WTC11 (cell line): ENCODE data around the gene PRPF6. TPM values are rescaled to one million over a fixed set of nuclear protein-coding genes. Genes with fewer than 3 reads are reported as not detected.

Experiments
- ATAC-seq: fragments of 200-7000 bp; cut with Tn5 transposase; 2 replicates; pipeline ENCODE4 v1.10.0; 2021; ENCODE audit warnings: mild to moderate bottlenecking, moderate library complexity
- CTCF ChIA-PET: fragments of 300-600 bp; sonication (Branson Sonifier 250); formaldehyde crosslinking; loops from one replicate; lab custom pipeline; 2021; ENCODE audit warnings: antibody characterized with exemption; lab: Charles Lee
- POLR2A ChIA-PET: fragments of 350-600 bp; sonication (Branson Sonifier 250); formaldehyde crosslinking; loops from one replicate; lab custom pipeline; 2021; ENCODE audit warnings: antibody characterized with exemption; lab: Charles Lee
- DNase-seq: peaks from one replicate; pipeline ENCODE4 v3.0.0; 2021; ENCODE audit warnings: low spot score
- H3K27ac Mint-ChIP-seq: 2 replicates; pipeline ENCODE4 v1.8.0; 2021; ENCODE audit warnings: mixed read lengths
- H3K27me3 Mint-ChIP-seq: 2 replicates; pipeline ENCODE4 v1.8.0; 2021; ENCODE audit warnings: low read depth, mild to moderate bottlenecking, moderate library complexity, mixed read lengths
- H3K36me3 Mint-ChIP-seq: 2 replicates; pipeline ENCODE4 v1.8.0; 2021; ENCODE audit warnings: mixed read lengths
- H3K4me1 Mint-ChIP-seq: 2 replicates; pipeline ENCODE4 v1.8.0; 2022; ENCODE audit warnings: mixed read lengths
- H3K4me3 Mint-ChIP-seq: 2 replicates; pipeline ENCODE4 v1.8.0; 2021; ENCODE audit warnings: mild to moderate bottlenecking, moderate library complexity, mixed read lengths
- H3K9me3 Mint-ChIP-seq: 2 replicates; pipeline ENCODE4 v1.8.0; 2021; ENCODE audit warnings: mixed read lengths
- CBFB ChIP-seq: sonication (generic); formaldehyde crosslinking; IDR thresholded peaks from 2 replicates; pipeline ENCODE4 v1.8.1; 2022; ENCODE audit warnings: mild to moderate bottlenecking, low read depth, missing genetic modification reagents
- FOXJ3 ChIP-seq: sonication (generic); formaldehyde crosslinking; IDR thresholded peaks from 2 replicates; pipeline ENCODE4 v1.9.0; 2021; ENCODE audit warnings: missing genetic modification reagents, mild to moderate bottlenecking, borderline replicate concordance
- GRHL2 ChIP-seq: fragments of 250-450 bp; sonication (Bioruptor Pico); IDR thresholded peaks from 2 replicates; pipeline ENCODE4 v1.8.0; 2022; ENCODE audit warnings: mild to moderate bottlenecking, moderate library complexity; ENCODE audit not compliant: insufficient replicate concordance, severe bottlenecking
- IRF2 ChIP-seq: sonication (generic); formaldehyde crosslinking; IDR thresholded peaks from 2 replicates; pipeline ENCODE4 v1.8.0; 2022; ENCODE audit warnings: low read depth, missing genetic modification reagents, borderline replicate concordance
- NFE2L1 ChIP-seq: sonication (generic); formaldehyde crosslinking; IDR thresholded peaks from 2 replicates; pipeline ENCODE4 v1.8.1; 2023; ENCODE audit warnings: missing genetic modification reagents
- RORB ChIP-seq: fragments of 250-450 bp; sonication (Bioruptor Pico); IDR thresholded peaks from 2 replicates; pipeline ENCODE4 v1.9.0; 2021; ENCODE audit warnings: mild to moderate bottlenecking
- SOX15 ChIP-seq: fragments of 250-450 bp; sonication (Bioruptor Pico); IDR thresholded peaks from 2 replicates; pipeline ENCODE4 v1.9.0; 2021; ENCODE audit warnings: mild to moderate bottlenecking
- total RNA-seq: library from RNA; stranded (reverse); gene quantifications from 3 replicates; pipeline ENCODE4 v1.2.3, GENCODE V29; 2021
- TF ChIP-seq, protein P1 (sequence below): sonication (generic); formaldehyde crosslinking; IDR thresholded peaks from 2 replicates; pipeline ENCODE4 v1.8.1; 2022; ENCODE audit warnings: low read depth, missing genetic modification reagents, borderline replicate concordance
- TF ChIP-seq, protein P2 (sequence below): sonication (generic); formaldehyde crosslinking; IDR thresholded peaks from 2 replicates; pipeline ENCODE4 v1.8.0; 2023; ENCODE audit warnings: missing genetic modification reagents, mild to moderate bottlenecking, borderline replicate concordance
- TF ChIP-seq, protein P3 (sequence below): sonication (generic); formaldehyde crosslinking; IDR thresholded peaks from 2 replicates; pipeline ENCODE4 v1.8.0; 2023; ENCODE audit warnings: mild to moderate bottlenecking, missing genetic modification reagents
- TF ChIP-seq, protein P4 (sequence below): fragments of 250-450 bp; sonication (Bioruptor Pico); IDR thresholded peaks from 2 replicates; pipeline ENCODE4 v1.9.0; 2021; ENCODE audit warnings: mild to moderate bottlenecking
- TF ChIP-seq, protein P5 (sequence below): sonication (generic); formaldehyde crosslinking; IDR thresholded peaks from 2 replicates; pipeline ENCODE4 v1.8.0; 2022; ENCODE audit warnings: missing genetic modification reagents
- TF ChIP-seq, protein P6 (sequence below): fragments of 200-600 bp; IDR thresholded peaks from 2 replicates; pipeline ENCODE4 v1.8.0; 2022; ENCODE audit warnings: antibody characterized with exemption
- TF ChIP-seq, protein P7 (sequence below): fragments of 250-450 bp; sonication (Bioruptor Pico); IDR thresholded peaks from 2 replicates; pipeline ENCODE4 v1.8.0; 2021; ENCODE audit warnings: mild to moderate bottlenecking
- TF ChIP-seq, protein P8 (sequence below): sonication (generic); formaldehyde crosslinking; IDR thresholded peaks from 2 replicates; pipeline ENCODE4 v1.8.0; 2023; ENCODE audit warnings: missing genetic modification reagents

Gene PRPF6
- total RNA-seq, 1 experiment from 2014 or later: 79.4 TPM

DNA sequence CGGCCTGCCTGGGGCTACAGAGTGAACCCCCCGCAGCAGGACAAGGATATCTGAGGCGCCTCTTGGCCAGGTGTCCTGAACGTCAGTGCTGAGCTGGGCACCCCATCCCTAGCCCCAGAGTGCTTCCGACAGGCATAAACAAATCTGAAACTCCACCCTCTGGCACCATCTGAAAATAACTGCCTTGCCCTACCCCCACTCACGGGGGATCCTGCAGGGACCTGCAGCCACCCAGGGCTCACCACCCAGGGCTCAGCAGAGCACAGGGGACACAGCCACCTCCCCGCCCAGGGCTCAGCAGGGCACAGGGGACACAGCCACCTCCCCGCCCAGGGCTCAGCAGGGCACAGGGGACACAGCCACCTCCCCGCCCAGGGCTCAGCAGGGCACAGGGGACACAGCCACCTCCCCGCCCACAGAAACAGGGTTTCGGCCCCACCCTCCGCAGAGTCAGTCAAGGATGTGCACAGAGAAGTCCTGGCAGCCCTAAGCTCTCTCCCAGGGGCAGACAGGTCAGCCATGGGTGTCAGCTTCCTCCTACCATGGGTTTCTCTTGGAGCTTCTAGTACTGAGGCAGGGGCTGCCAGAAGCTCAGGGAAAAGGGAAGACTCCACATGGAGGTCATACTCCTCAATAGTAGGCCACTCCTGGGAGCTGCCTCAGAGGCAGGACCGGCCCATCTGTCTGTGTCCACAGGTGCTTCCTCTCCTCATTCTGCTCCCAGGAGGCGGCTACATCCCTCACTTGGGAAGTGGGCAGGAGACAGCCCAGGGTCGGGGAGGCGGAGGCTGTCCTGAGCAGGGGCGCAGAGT lies 29.3 kb upstream of the PRPF6 start (continued):
- TF ChIP-seq, protein P1, sequence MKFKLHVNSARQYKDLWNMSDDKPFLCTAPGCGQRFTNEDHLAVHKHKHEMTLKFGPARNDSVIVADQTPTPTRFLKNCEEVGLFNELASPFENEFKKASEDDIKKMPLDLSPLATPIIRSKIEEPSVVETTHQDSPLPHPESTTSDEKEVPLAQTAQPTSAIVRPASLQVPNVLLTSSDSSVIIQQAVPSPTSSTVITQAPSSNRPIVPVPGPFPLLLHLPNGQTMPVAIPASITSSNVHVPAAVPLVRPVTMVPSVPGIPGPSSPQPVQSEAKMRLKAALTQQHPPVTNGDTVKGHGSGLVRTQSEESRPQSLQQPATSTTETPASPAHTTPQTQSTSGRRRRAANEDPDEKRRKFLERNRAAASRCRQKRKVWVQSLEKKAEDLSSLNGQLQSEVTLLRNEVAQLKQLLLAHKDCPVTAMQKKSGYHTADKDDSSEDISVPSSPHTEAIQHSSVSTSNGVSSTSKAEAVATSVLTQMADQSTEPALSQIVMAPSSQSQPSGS (CRISPR knock-in tag): no peak
- TF ChIP-seq IRF2 (CRISPR knock-in tag) (no peak), FOXJ3 (no peak), CBFB (no peak), NFE2L1 (CRISPR knock-in tag) (no peak), SOX15 (CRISPR knock-in tag) (no peak)
- TF ChIP-seq, protein P2, sequence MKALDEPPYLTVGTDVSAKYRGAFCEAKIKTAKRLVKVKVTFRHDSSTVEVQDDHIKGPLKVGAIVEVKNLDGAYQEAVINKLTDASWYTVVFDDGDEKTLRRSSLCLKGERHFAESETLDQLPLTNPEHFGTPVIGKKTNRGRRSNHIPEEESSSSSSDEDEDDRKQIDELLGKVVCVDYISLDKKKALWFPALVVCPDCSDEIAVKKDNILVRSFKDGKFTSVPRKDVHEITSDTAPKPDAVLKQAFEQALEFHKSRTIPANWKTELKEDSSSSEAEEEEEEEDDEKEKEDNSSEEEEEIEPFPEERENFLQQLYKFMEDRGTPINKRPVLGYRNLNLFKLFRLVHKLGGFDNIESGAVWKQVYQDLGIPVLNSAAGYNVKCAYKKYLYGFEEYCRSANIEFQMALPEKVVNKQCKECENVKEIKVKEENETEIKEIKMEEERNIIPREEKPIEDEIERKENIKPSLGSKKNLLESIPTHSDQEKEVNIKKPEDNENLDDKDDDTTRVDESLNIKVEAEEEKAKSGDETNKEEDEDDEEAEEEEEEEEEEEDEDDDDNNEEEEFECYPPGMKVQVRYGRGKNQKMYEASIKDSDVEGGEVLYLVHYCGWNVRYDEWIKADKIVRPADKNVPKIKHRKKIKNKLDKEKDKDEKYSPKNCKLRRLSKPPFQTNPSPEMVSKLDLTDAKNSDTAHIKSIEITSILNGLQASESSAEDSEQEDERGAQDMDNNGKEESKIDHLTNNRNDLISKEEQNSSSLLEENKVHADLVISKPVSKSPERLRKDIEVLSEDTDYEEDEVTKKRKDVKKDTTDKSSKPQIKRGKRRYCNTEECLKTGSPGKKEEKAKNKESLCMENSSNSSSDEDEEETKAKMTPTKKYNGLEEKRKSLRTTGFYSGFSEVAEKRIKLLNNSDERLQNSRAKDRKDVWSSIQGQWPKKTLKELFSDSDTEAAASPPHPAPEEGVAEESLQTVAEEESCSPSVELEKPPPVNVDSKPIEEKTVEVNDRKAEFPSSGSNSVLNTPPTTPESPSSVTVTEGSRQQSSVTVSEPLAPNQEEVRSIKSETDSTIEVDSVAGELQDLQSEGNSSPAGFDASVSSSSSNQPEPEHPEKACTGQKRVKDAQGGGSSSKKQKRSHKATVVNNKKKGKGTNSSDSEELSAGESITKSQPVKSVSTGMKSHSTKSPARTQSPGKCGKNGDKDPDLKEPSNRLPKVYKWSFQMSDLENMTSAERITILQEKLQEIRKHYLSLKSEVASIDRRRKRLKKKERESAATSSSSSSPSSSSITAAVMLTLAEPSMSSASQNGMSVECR (CRISPR knock-in tag): no peak
- TF ChIP-seq, protein P3, sequence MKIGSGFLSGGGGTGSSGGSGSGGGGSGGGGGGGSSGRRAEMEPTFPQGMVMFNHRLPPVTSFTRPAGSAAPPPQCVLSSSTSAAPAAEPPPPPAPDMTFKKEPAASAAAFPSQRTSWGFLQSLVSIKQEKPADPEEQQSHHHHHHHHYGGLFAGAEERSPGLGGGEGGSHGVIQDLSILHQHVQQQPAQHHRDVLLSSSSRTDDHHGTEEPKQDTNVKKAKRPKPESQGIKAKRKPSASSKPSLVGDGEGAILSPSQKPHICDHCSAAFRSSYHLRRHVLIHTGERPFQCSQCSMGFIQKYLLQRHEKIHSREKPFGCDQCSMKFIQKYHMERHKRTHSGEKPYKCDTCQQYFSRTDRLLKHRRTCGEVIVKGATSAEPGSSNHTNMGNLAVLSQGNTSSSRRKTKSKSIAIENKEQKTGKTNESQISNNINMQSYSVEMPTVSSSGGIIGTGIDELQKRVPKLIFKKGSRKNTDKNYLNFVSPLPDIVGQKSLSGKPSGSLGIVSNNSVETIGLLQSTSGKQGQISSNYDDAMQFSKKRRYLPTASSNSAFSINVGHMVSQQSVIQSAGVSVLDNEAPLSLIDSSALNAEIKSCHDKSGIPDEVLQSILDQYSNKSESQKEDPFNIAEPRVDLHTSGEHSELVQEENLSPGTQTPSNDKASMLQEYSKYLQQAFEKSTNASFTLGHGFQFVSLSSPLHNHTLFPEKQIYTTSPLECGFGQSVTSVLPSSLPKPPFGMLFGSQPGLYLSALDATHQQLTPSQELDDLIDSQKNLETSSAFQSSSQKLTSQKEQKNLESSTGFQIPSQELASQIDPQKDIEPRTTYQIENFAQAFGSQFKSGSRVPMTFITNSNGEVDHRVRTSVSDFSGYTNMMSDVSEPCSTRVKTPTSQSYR (CRISPR knock-in tag): no peak
- TF ChIP-seq, all 79 proteins: peak for 0

DNA sequence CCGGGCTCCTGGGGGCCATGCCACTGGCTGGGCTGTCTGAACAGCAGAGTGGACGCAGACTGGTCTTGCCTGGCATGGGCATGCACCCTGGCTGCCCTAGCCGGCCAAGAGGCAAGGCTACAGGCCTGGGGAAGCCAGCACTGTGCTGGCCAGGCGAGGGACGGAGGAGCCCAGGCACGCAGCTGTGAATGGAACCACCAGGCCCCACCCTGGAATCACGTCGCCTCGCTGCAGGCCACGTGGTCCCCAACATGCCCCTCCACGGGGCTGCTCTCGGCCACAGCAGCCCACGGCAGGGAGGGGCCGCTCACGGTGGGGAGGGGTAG lies 28.8 kb upstream of the PRPF6 start:
- TF ChIP-seq RORB (no peak), GRHL2 (CRISPR knock-in tag) (no peak)
- TF ChIP-seq, protein P4, sequence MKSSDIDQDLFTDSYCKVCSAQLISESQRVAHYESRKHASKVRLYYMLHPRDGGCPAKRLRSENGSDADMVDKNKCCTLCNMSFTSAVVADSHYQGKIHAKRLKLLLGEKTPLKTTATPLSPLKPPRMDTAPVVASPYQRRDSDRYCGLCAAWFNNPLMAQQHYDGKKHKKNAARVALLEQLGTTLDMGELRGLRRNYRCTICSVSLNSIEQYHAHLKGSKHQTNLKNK (CRISPR knock-in tag): no peak
- TF ChIP-seq, protein P5, sequence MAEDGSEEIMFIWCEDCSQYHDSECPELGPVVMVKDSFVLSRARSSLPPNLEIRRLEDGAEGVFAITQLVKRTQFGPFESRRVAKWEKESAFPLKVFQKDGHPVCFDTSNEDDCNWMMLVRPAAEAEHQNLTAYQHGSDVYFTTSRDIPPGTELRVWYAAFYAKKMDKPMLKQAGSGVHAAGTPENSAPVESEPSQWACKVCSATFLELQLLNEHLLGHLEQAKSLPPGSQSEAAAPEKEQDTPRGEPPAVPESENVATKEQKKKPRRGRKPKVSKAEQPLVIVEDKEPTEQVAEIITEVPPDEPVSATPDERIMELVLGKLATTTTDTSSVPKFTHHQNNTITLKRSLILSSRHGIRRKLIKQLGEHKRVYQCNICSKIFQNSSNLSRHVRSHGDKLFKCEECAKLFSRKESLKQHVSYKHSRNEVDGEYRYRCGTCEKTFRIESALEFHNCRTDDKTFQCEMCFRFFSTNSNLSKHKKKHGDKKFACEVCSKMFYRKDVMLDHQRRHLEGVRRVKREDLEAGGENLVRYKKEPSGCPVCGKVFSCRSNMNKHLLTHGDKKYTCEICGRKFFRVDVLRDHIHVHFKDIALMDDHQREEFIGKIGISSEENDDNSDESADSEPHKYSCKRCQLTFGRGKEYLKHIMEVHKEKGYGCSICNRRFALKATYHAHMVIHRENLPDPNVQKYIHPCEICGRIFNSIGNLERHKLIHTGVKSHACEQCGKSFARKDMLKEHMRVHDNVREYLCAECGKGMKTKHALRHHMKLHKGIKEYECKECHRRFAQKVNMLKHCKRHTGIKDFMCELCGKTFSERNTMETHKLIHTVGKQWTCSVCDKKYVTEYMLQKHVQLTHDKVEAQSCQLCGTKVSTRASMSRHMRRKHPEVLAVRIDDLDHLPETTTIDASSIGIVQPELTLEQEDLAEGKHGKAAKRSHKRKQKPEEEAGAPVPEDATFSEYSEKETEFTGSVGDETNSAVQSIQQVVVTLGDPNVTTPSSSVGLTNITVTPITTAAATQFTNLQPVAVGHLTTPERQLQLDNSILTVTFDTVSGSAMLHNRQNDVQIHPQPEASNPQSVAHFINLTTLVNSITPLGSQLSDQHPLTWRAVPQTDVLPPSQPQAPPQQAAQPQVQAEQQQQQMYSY: no peak
- TF ChIP-seq, protein P6, sequence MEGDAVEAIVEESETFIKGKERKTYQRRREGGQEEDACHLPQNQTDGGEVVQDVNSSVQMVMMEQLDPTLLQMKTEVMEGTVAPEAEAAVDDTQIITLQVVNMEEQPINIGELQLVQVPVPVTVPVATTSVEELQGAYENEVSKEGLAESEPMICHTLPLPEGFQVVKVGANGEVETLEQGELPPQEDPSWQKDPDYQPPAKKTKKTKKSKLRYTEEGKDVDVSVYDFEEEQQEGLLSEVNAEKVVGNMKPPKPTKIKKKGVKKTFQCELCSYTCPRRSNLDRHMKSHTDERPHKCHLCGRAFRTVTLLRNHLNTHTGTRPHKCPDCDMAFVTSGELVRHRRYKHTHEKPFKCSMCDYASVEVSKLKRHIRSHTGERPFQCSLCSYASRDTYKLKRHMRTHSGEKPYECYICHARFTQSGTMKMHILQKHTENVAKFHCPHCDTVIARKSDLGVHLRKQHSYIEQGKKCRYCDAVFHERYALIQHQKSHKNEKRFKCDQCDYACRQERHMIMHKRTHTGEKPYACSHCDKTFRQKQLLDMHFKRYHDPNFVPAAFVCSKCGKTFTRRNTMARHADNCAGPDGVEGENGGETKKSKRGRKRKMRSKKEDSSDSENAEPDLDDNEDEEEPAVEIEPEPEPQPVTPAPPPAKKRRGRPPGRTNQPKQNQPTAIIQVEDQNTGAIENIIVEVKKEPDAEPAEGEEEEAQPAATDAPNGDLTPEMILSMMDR: no peak
- TF ChIP-seq, protein P7, sequence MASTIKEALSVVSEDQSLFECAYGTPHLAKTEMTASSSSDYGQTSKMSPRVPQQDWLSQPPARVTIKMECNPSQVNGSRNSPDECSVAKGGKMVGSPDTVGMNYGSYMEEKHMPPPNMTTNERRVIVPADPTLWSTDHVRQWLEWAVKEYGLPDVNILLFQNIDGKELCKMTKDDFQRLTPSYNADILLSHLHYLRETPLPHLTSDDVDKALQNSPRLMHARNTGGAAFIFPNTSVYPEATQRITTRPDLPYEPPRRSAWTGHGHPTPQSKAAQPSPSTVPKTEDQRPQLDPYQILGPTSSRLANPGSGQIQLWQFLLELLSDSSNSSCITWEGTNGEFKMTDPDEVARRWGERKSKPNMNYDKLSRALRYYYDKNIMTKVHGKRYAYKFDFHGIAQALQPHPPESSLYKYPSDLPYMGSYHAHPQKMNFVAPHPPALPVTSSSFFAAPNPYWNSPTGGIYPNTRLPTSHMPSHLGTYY (CRISPR knock-in tag): no peak
- TF ChIP-seq, protein P8, sequence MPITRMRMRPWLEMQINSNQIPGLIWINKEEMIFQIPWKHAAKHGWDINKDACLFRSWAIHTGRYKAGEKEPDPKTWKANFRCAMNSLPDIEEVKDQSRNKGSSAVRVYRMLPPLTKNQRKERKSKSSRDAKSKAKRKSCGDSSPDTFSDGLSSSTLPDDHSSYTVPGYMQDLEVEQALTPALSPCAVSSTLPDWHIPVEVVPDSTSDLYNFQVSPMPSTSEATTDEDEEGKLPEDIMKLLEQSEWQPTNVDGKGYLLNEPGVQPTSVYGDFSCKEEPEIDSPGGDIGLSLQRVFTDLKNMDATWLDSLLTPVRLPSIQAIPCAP: no peak
- ChIA-PET POLR2A (interaction anchor here (1.0 kb wide), 1 partner anchor 11 kb away, joined by 4 read pairs; no protein-coding TSS in a partner anchor), CTCF (interaction anchor here (0.6 to 3.3 kb wide), 4 partner anchors 22 to 489 kb away, joined by 3 to 14 read pairs (median 4); partner anchors contain the start of gene PRPF6)
- Mint-ChIP-seq H3K27me3 (no peaks in the 10 kb centered on the region), H3K27ac (no peak overlapping the region), H3K9me3 (0 out of 2 replicates have a peak, but pooled peaks cover 3% of the 10 kb centered on the region), H3K36me3 (peaks cover 3% of the 10 kb centered on the region), H3K4me1 (peaks cover 26% of the 10 kb centered on the region), H3K4me3 (no peak overlapping the region)
- no peak for DNase-seq
- no peak for ATAC-seq
